NCI-H128 (cell line): Measurements from ENCODE around the gene NEK6.

Source experiments
- DNase-seq: peaks from one replicate; lab custom pipeline; 2025; ENCODE audit not compliant: unreplicated experiment; lab: John Stamatoyannopoulos, UW

Gene NEK6

DNA sequence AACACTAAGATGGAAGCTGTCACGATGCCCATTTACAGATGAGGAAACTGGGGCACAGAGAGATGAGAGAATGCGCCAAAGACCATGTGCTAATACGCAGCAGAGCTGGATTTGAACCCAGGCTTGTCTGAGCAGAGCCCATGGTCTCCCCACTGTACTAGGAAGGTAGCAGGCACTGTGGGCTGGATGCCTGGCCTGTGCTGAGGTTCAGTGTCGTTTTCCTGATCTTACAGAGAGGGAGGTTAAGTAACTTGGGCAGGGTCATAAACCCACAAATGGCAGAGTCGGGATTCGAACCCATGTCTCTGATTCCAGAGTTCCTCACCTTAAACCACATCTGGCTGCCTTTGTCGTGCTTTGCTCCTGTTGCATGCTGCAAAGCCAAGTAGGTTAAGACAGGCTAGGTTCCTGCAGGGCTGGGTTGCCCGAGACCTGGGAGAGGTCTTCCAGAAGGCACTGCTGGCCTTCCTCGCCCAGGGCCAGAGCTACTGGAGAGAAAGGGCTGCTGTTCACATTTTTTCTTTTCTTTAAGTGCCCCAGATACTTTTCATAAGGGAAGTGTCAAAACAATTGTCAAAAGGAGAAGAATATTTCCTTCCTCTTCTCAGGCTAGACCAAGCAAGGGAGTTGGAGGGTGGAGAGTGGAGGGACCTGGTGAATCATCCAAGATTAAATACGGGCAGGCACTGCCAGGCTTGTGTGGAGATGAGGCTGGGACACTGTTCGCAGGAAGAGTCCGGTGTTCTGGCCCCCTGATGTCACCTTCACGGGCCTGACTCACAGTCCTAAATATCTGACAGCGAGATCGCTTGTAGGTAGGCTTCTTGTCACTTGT is 3.2 kb downstream of the NEK6 start:
- no peak for DNase-seq

DNA sequence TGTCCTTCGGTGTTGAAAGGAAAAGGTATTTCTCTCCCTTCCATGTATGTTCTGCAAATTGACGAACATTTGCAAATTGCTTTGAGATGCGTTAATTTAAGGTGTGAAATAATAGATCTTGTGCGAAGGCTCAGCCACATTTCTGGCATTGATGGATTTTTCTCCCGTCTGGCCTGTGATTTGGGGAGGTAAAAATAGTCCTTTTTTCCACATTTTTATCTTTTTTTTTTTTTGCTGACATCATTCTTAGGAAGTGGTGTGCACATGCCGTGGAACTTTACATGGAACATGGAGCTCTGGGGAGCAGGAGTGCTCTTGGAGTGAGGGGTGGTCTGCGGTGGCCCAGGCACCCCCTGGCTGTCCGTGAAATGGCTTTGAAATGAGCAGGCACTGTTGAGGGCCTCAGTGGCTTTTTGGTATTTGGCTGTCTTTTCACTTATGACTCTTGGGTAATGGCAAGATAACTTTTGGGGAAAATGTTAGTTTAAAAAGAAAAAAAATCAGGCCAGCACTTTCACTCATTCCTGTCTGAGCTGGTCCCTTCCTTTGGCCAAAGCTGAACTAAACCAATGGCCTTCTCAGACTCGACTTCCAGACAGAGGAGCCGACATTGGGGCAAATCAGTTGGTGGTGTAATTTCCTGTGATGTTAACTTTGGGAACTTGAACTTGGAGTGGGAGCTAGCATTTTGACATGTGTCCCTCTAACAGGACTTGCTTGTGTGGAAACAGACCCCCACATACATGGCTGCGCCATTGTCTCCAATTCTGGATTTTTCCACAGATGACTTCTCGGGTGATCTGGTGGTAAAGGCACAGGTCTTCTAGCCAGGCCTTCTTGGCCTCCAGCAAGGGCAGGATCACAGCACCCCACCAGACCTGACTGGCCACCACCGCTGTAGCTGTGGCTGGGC is 4.2 kb downstream of the NEK6 start:
- no peak for DNase-seq

DNA sequence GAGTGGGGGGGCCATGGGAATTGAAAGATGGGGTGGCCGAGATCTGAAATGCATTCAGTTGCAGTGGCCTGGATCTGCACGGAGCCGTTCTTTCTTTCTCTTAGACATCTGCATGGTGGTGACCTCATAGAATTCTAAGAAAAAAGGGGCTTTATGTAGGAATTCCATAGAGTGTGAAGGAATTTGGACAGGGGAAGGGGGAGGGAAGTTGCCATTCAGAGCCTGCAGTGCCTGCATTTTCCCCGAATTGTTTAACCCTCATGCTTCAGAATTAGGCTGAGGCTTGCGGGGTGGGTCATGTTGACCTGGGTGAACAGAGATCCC is 4.9 kb downstream of the NEK6 start:
- DNase-seq: no peak

DNA sequence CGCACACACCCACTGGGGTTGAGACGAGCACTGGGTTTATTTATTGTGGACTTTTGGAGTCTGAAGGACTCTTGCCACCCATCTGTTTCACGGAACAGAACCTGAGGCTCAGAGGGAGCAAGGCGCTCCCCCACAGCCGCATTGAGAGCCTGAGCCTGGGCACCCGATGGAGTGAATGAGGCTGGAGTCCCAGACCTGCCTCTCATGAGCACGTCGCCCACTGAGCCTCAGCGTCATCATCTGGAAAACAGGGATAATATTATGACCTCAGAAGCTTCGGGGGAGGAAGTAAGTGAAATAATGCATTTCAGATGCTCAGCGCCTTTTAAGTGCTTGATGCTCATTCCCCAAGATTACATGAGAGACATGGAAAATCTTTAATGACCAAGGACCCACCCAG is 5.5 kb downstream of the NEK6 start:
- DNase-seq: no peak

DNA sequence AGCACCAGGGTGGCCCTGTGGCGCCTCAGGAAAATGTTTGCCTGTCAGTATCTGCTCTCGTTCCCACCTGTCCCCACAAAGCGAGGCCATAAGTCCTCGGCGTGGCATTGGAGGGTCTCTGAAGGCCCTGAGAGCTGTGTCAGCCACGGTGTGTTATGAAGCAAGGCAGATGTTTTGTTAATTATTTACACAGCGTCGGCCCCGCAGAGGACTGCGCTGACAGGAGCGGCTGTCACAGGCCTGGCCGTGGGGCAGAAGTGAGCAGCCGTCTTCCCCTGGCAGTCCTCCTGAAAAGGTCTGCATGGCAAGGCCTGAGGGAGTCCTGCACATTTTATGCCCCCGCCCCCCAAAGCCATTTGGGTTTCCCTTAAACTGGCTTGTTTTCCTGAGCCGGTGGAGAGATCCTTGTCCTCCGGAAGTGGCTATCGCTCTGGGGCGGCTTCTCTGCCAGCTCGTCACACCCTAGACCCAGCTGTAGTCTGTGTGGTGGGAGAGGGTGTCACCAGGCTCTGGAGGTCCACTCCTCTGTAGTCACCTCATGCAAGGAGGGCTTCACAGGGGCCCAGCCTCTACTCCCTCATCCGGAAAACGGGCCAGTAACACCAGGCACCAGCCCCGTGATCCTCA is 6.2 kb downstream of the NEK6 start:
- DNase-seq: no peak

DNA sequence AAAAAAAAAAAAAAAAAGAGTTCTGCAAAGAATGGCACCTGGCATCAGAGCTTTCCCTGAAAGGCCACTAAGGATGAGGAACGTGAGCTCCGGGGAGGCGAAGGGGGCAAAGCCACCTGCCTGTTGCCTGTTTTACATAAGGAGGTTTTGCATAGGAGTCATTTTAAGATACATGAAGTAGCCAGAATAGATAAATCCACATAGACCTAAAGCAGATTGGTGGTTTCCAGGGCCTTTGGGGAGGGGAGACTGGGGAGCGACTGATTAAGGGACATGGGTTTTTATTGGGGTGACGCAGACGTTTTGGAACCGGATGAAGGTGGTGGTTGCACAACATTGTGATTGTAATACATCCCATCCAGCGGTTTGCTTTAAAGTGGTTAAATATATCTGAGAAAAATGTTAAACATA is 7.1 kb downstream of the NEK6 start:
- no peak for DNase-seq

DNA sequence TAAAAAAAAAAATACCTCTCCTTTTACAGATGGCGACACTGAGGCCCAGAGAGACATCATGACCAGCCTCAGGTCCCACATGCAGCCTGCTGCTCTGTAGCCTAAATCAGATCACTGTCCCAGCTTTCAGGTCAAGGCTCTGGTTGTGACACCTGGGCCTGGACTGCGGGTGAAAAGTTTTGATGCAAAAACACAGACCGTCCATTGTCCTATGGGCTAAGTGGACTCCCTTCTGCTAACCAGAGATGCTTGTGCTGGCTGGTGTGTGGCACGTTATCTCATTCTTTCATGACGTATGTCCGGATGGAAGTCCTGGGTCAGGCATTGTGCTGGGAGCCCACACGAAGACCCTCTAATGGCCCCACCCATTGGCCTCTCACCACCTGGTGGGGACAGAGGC is 7.8 kb downstream of the NEK6 start:
- DNase-seq: no peak

DNA sequence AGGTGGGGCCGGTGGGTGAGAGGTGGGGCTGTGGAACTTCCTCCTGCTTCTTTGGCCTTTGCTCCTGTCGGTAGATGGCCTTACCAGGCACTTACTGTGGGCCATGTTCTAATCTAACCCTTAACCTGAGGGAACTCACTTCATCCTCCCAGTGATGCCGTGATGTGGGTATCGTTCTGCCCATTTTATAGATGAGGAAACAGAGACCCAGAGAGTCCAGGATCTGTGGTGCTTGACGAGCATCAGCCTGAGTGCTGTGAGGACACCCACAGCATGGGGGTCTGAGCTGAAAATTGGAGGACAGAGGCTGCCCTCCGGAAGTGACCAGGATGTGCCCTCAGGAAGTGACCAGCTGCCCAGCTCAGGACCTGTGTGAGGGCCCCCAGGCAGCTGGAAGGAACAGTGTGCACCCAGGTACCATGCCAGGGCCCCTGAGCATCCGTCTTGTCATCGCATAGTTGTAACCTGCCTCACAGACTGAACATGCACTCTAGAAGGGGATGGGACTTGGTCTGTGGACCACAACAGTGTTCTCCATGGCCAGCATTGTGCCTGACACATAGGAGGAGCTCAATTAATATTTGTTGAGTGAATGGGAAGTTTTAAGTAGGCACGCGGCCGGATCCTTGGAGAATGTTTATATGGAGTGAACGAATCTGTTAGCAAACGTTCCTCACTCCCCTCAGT is 8.5 kb downstream of the NEK6 start:
- no peak for DNase-seq

DNA sequence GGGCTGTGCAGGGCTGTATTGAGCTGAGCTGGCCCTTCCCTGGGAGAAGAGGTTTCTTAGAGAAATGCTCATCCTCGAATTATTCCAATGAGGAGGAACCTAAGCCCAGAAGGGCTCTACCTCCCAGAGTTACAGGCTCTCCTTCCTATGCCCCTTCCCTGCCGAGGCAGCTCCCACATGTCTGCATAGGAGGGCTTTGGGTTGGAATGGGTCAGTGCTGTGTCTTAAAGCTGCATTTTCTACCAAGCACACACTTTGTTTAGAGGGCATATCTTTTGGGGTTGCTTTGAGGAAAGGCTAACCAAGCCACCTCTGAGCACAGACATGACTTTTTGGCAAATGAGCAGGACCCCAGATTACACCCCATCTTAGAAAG is 9.1 kb downstream of the NEK6 start:
- no peak for DNase-seq

DNA sequence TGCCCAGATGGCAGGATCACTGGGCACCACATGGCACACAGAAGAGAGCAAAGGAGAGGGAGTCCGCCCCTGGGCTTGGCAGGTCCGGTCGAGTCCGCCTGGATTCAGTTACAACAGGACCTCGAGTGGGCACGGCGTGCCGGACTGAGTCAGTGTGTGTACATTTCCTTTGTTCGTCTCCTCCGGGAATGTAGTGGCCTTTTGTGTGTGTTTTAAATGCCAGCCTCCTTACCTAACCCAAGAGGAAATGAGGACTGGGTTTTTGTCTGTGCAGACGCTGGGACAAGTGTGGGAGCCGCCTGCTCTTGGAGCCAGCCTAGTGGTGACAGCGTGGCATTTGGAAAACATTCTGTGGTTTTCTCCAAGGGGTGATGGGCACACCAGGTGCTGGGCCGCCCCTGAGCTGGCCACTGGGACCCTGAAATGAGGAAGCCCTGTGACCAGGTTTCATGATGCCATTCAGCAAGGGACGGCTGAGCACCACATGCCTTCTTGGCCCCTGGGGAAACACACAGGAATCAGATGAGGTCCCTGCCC is 9.6 kb downstream of the NEK6 start:
- no peak for DNase-seq

DNA sequence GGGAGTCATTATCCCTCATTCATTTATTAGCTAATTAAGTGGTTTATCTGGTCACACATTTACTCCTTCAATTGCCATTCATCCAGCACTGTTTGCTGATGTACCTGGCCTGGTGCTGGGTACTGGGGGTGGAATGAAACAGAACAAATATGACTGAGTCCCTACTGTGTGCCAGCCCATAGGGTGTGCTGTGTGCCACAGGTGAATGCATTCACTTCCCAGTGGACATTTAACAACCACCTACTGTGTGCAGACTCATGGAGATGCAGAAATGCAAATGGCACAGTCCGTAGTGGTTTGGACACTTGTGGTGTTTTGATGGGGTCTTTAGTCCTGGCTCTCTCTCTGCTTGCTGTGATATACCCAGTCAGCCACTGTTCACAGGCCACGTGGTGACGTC is 10.5 kb downstream of the NEK6 start:
- no peak for DNase-seq

DNA sequence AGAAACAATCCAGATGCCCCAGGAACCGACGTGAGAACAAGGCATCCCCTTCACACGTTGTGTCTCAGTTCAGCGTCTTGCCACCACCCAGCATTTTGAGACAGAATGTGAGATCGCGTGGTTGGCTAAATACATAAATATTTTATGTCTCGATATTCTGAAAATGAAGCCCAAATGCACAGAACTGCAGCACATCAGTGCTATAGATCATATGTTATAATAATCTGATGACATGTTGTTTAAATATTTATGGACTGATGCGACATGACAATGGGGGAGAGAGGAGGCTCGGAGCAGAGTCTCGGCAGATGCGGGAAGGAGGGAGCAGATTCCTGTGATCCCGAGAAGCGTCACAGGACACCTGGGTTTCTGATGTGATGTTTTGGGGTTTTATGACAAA is 10.9 kb downstream of the NEK6 start:
- no peak for DNase-seq

DNA sequence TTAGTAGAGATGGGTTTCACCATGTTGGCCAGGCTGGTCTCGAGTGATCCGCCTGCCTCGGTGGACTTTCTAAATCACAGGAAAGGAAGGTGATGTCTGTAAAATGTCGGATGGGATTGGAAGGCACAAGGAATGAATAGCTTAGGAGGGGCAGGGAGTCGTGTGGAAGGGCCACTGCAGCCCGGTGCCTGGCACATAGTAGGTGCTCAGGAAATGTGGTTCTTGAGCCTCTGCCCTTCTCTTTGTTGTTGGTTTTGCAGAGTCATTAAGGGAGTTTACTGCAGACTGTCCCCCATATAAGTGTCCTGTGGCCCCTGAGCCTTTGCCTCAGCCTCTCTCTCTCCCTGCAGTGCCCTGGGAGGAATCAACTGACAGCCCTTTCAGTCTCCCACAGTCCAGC is 11.8 kb downstream of the NEK6 start:
- no peak for DNase-seq

DNA sequence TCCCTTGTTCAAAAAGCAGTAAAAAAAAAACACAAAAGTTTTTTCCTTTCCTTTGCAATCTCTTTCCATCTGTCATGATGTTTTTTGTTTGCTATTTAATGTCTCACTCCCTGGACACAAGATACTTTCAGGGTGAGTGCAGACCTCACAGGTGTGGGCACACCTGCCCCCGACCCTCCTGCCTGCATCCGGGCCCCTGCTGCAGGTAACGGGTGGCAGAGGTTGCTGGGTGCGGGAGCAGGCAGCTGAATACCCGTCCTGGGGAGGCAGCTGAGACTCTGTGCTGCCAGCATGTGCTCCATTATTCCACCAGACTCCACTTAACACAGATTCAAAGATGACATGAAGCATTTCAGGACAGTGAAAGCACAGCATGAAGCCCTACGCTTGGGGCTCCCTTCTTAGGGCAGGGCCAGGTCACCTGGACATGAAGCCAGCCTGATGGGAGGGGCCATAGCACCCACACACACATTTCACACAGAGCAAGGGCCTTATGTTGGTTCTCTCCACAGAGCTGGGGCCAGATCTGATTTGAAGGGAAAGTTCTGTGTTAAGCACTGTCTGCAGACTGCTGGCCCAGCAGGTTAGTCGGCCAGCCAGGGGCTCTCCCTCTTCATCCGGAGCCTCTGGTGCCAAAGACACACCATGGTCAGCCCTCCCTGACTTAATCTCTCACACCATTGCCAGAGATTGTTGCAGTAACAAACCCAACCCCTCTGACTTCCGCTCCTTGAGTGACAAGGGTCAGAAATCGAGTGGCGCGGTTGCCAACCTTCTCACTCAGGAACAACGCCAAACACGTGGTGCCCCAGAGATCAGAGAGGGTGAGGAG is 13.0 kb downstream of the NEK6 start:
- DNase-seq: no peak

DNA sequence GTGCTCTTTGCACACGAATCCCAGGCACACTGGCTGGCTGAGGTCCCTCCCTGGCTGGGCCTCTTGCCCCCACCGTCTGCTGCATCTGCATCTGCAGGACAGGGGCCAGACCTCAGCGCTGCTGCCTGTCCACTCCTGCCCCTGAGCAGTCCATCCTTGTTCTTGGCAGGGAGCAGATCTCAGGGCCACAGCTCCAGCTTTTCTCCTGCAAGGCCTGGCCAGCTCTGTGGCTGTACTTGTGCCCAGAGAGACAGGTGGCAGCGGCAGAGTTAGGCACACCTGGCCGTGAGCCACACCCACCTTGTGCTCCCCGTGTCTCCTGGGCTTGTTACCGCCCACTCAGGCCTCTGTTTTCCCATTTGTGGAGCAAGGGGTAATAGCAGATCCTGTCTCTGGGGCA is 13.9 kb downstream of the NEK6 start:
- no peak for DNase-seq

DNA sequence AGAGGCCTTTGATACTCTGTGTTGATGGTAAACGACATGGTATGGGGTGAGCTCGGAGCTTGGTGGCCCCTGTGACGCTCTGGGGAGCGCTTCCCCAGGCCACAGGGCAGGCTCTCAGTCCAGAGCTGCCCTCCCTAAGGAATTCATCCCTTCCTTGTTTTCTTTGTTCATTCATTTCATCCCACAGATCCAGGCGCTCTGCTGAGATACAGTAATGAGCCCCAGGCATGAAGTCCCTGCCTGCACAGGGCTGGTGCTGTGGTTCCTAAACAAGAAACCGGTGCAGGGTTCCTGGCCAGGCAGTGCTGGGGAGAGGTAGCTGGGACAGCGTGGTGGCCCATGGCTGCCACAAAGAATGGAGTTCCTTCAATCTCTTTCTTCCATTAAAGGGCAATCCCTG is 14.4 kb downstream of the NEK6 start:
- DNase-seq: no peak

DNA sequence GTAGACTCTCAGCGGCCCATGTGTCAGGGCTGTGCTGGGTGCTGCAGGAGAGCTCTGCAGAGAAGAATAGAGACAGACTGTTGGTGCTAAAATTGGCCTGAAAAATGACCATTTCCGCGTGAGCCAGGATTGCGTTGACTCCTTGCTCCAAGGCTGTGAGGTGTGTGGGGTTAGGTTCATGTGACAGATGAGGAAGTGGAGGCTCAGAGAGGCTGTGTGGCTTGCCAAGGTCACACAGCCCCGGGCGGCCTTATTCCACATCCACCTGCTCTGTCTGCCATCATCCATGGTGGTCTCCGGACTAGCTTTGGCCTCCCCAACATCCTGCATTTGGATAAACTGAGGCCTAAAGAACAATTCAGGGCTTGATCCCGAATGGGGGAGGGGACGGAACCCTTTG is 15.2 kb downstream of the NEK6 start:
- no peak for DNase-seq

DNA sequence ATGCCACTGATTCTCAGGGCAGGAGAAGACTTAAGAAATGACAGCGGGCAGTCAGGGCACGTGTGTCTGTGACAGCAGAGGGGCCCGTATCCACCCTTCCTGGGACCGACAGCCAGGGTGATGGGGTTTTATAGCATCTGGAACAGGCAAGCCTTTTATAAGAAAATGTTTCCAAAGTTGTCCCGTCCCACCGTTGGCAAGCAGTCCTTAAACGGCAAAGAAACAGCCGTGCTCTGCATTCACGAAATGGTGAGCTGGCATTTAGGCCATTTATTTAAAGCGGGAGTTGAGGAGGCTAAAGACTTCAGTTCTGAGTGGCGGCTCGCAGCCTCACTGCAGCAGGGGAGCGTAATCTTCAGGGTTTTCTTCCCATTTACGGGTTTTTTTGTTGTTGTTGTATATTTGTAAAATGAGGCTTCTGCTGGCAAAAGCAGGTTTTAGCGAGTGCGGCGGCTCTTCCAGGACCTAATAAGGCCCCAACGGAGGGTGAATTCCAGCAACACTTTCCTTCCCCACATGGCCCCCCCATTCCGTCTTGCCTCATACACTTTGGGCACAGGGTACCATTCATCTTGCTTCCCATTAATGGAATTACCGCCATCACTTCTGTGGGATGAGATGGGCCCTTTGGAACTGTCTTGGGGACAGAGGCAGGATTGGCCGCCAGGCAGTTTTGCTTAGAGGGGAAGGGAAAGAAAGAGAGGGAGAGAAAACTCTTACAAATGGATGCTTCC is 15.8 kb downstream of the NEK6 start:
- DNase-seq: no peak

DNA sequence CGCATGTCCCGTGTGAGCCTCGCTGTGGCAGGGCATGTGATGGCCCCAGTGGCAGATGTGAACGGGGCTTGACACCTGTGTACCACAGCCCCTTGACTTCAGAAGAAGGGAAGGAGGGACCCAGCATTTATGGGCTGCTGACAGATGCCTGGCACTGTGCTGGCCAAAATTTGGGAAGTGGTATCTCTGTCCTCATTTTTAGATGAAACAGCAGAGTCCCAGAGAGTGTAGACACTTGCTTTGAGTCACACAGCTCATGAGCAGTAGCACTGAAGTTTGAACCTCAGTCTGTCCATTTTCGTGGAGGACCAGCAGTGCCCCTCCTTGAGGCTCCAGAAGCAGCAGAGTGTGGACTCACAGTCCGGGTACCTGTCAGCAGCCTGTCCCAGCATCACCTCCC is 16.5 kb downstream of the NEK6 start:
- DNase-seq: no peak

DNA sequence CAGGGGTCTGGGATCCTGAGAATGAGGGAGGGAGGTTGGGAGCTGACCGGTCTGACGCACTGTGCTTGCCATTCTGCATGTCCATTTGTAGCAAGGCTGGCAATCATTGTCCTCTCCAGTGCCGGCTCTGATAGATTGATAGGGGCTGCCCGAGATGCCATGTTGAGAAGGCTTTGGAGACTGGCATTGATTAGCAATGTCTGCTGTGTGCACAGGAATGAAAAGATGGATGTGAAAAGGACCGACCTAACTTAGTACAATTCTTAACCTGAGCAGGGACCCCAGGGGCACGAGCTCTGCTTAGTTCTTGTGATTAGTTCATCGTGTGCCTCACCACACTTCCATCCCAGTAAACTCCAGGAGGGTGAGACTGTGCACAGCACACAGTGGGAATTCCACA is 17.0 kb downstream of the NEK6 start:
- no peak for DNase-seq
